Glutamatergic neuron (in vitro differentiated cells): ENCODE results near the gene C16orf74. TPM values are rescaled to one million over a fixed set of nuclear protein-coding genes. Genes with fewer than 3 reads are reported as not detected.

Source experiments
- DNase-seq: peaks from one replicate; pipeline ENCODE4 v3.0.0; 2022
- H3K27ac Mint-ChIP-seq: one replicate; pipeline ENCODE4 v1.8.0; 2020; ENCODE audit warnings: mild to moderate bottlenecking, mixed read lengths, inconsistent platforms; ENCODE audit not compliant: unreplicated experiment
- H3K27me3 Mint-ChIP-seq: one replicate; pipeline ENCODE4 v1.8.0; 2020; ENCODE audit warnings: mild to moderate bottlenecking, moderate library complexity, mixed read lengths, inconsistent platforms; ENCODE audit not compliant: unreplicated experiment
- H3K36me3 Mint-ChIP-seq: one replicate; pipeline ENCODE4 v1.8.0; 2020; ENCODE audit warnings: mild to moderate bottlenecking, mixed read lengths, inconsistent platforms; ENCODE audit not compliant: unreplicated experiment
- H3K4me1 Mint-ChIP-seq: one replicate; pipeline ENCODE4 v1.8.0; 2020; ENCODE audit warnings: mild to moderate bottlenecking, low read depth, mixed read lengths, inconsistent platforms; ENCODE audit not compliant: unreplicated experiment
- H3K4me3 Mint-ChIP-seq: one replicate; pipeline ENCODE4 v1.8.0; 2020; ENCODE audit warnings: mild to moderate bottlenecking, mixed read lengths, inconsistent platforms; ENCODE audit not compliant: unreplicated experiment
- H3K9me3 Mint-ChIP-seq: one replicate; pipeline ENCODE4 v1.8.0; 2020; ENCODE audit warnings: mild to moderate bottlenecking, moderate library complexity, mixed read lengths, inconsistent platforms; ENCODE audit not compliant: unreplicated experiment
- CTCF ChIP-seq: fragments of 200-600 bp; sonication (generic); IDR thresholded peaks from one replicate; pipeline ENCODE4 v1.5.0; 2021; ENCODE audit not compliant: partially characterized antibody, unreplicated experiment
- total RNA-seq: library from RNA; stranded (reverse); fragmentation: NEBNext Ultra II Directional; extraction: Animal tissue kit (Norgen Biotek cat#: 25700); gene quantifications from one replicate; pipeline ENCODE4 v1.2.1, GENCODE V29; 2021; ENCODE audit not compliant: unreplicated experiment

Gene C16orf74
- total RNA-seq, 1 donor from 2014 or later = 2.6 TPM

- H3K4me3 Mint-ChIP-seq = no peak overlapping the region
- TF ChIP-seq CTCF = no peak
- H3K36me3 Mint-ChIP-seq = no peaks in the 10 kb centered on the region
- peaks cover 35% of the 10 kb centered on the region for H3K9me3 Mint-ChIP-seq
- DNase-seq = no peak
- H3K27ac Mint-ChIP-seq = peak overlapping the region; percentile 88
- H3K27me3 Mint-ChIP-seq = peaks cover 22% of the 10 kb centered on the region
- H3K4me1 Mint-ChIP-seq = peaks cover 20% of the 10 kb centered on the region
Observed at GRCh38 chr16:85678821-85679220, 72.1 kb downstream of the C16orf74 start.

GRCh38 chr16:85678016-85678415, 72.9 kb downstream of the C16orf74 start:
- H3K4me3 Mint-ChIP-seq = no peak overlapping the region
- H3K27ac Mint-ChIP-seq = peak overlapping the region; percentile 12
- TF ChIP-seq CTCF = no peak
- peaks cover 38% of the 10 kb centered on the region for H3K9me3 Mint-ChIP-seq
- peaks cover 22% of the 10 kb centered on the region for H3K27me3 Mint-ChIP-seq
- DNase-seq = no peak
- peaks cover 21% of the 10 kb centered on the region for H3K4me1 Mint-ChIP-seq
- H3K36me3 Mint-ChIP-seq = no peaks in the 10 kb centered on the region

- Mint-ChIP-seq H3K36me3 (no peaks in the 10 kb centered on the region), H3K4me1 (peaks cover 23% of the 10 kb centered on the region), H3K9me3 (peaks cover 42% of the 10 kb centered on the region), H3K4me3 (no peak overlapping the region), H3K27me3 (peaks cover 22% of the 10 kb centered on the region), H3K27ac (peak overlapping the region; percentile 64)
- TF ChIP-seq CTCF = no peak
- no peak for DNase-seq
Observed at GRCh38 chr16:85677383-85677967, 73.4 kb downstream of the C16orf74 start.

GRCh38 chr16:85676466-85676865, 74.4 kb downstream of the C16orf74 start:
- Mint-ChIP-seq H3K27me3 (peaks cover 26% of the 10 kb centered on the region), H3K4me1 (peaks cover 23% of the 10 kb centered on the region), H3K27ac (no peak overlapping the region), H3K4me3 (no peak overlapping the region), H3K36me3 (no peaks in the 10 kb centered on the region), H3K9me3 (peaks cover 47% of the 10 kb centered on the region)
- DNase-seq = no peak
- TF ChIP-seq CTCF = no peak

- Mint-ChIP-seq H3K27ac (peak overlapping the region; percentile 71), H3K27me3 (peaks cover 28% of the 10 kb centered on the region), H3K4me1 (peaks cover 25% of the 10 kb centered on the region), H3K36me3 (peaks cover 4% of the 10 kb centered on the region), H3K9me3 (peaks cover 47% of the 10 kb centered on the region), H3K4me3 (no peak overlapping the region)
- TF ChIP-seq CTCF = no peak
- no peak for DNase-seq
Observed at GRCh38 chr16:85675251-85675874, 75.5 kb downstream of the C16orf74 start.
